GM06990 (cell line): ENCODE data around the gene CD300LF.

Source experiments
- DNase-seq: peaks from one replicate; pipeline ENCODE4 v3.0.0-alpha.2; 2011; ENCODE audit not compliant: insufficient read length; ENCODE audit errors: extremely low read depth
- H3K27me3 ChIP-seq: replicated peaks from 2 replicates; pipeline ENCODE4 v1.6.0; 2011; ENCODE audit warnings: low read length; ENCODE audit not compliant: control insufficient read depth, insufficient read depth
- H3K36me3 ChIP-seq: 2 replicates; pipeline ENCODE4 v1.5.1; 2011; ENCODE audit warnings: low read length; ENCODE audit not compliant: control insufficient read depth, insufficient read depth
- H3K4me3 ChIP-seq: replicated peaks from 2 replicates; pipeline ENCODE4 v1.5.1; 2011; ENCODE audit warnings: low read depth, mild to moderate bottlenecking, control low read depth, low read length
- CTCF ChIP-seq: IDR thresholded peaks from 2 replicates; pipeline ENCODE4 v1.5.1; 2011; ENCODE audit warnings: low read length, control low read depth, mild to moderate bottlenecking, inconsistent platforms; ENCODE audit not compliant: insufficient read depth, poor library complexity, severe bottlenecking

The CD300LF gene

GRCh38 chr17:74712756-74713155, at the start of gene CD300LF:
CD300LF (minus strand) TSS chr17:74712923; CDS start chr17:74712866, 57 bp downstream.
- DNase-seq = no peak

GRCh38 chr17:74761931-74762330, 49.2 kb upstream of the CD300LF start:
- Histone ChIP-seq H3K27me3 (no peaks in the 10 kb centered on the region), H3K36me3 (peaks cover 2% of the 10 kb centered on the region), H3K4me3 (no peak overlapping the region)
- no peak for DNase-seq
- no peak for TF ChIP-seq CTCF

More at GRCh38 chr17:74712756-74713155, at the start of gene CD300LF:
- TF ChIP-seq CTCF = no peak
- Histone ChIP-seq H3K36me3 (no peaks in the 10 kb centered on the region), H3K27me3 (no peaks in the 10 kb centered on the region), H3K4me3 (no peak within 1 kb of the TSS)

- peaks cover 2% of the 10 kb centered on the region; the same call in 1 of the 2 replicates for H3K36me3 ChIP-seq
- no peak overlapping the region for H3K4me3 ChIP-seq
- DNase-seq = no peak
- no peaks in the 10 kb centered on the region for H3K27me3 ChIP-seq
- TF ChIP-seq CTCF = no peak
Observed at GRCh38 chr17:74761419-74761818, 48.7 kb upstream of the CD300LF start.

GRCh38 chr17:74760404-74761105, 47.8 kb upstream of the CD300LF start:
- H3K4me3 ChIP-seq = no peak overlapping the region

GRCh38 chr17:74759941-74760340, 47.2 kb upstream of the CD300LF start:
- no peak for DNase-seq
- Histone ChIP-seq H3K27me3 (no peaks in the 10 kb centered on the region), H3K4me3 (no peak overlapping the region), H3K36me3 (peaks cover 2% of the 10 kb centered on the region; the same call in 1 of the 2 replicates)
- TF ChIP-seq CTCF = no peak

More at GRCh38 chr17:74760404-74761105, 47.8 kb upstream of the CD300LF start:
- Histone ChIP-seq H3K36me3 (peaks cover 2% of the 10 kb centered on the region; the same call in 1 of the 2 replicates), H3K27me3 (no peaks in the 10 kb centered on the region)
- DNase-seq = no peak
- no peak for TF ChIP-seq CTCF
